Right lobe of liver (tissue), 4 donors: ENCODE results near the gene ARHGAP15.

Experiments used
- CTCF ChIP-seq, 4 donors: fragments of 200-600 bp in 3 of 4; fragments of 450-650 bp in 1 of 4; IDR thresholded peaks; one replicate each; pipeline versions ENCODE4 v1.5.1 to v1.8.0; 2016 to 2022; ENCODE audit warnings: antibody characterized with exemption in 4 of 4, mild to moderate bottlenecking in 2 of 4
- POLR2A ChIP-seq: fragments of 450-650 bp; IDR thresholded peaks from one replicate; pipeline ENCODE4 v1.6.1; 2017; ENCODE audit warnings: antibody characterized with exemption, mild to moderate bottlenecking
- donor health status: DM: no; HTN: no; CAD: no.
- donor health status: DM: no; HTN: no; CAD: no.
- donor health status: DM: no; HTN: yes; CAD: no.

GRCh38 chr2:143553261-143553660 is 424.0 kb downstream of the ARHGAP15 start:
- no peak for TF ChIP-seq POLR2A
- no peak for TF ChIP-seq CTCF (IDR thresholded peaks at IDR 0.05)
